ENCODE results near the gene KCNJ15. TPM values are rescaled to one million over a fixed set of nuclear protein-coding genes. Genes with fewer than 3 reads are reported as not detected.
"Not testable (repeated sequence)": the region's sequence is repeated elsewhere in the genome, so short reads cannot be mapped to it uniquely, and the experiment has no call there.

KCNJ15 gene
- total RNA-seq, 2 donors from 2014 or later: not detected

- no peaks in the 10 kb centered on the region for H3K4me1 ChIP-seq (ENCODE audit: control insufficient read depth, insufficient read depth, low read length)
- no peaks in the 10 kb centered on the region for H3K27me3 ChIP-seq (ENCODE audit: control insufficient read depth, insufficient read depth, low read length, poor library complexity, severe bottlenecking)
- no peak overlapping the region for H3K4me3 Mint-ChIP-seq
- no peak overlapping the region for H3K4me3 ChIP-seq (ENCODE audit: low read length)
- H3K27ac Mint-ChIP-seq: no peak overlapping the region
- H3K27me3 Mint-ChIP-seq (ENCODE audit: insufficient read depth): no peaks in the 10 kb centered on the region
- H3K27ac ChIP-seq (ENCODE audit: low read depth, low read length): no peak overlapping the region
- H3K9ac ChIP-seq (ENCODE audit: extremely low read depth, low read length, poor library complexity, severe bottlenecking): no peak overlapping the region
- 93 to 99% methylated on average over 8 of the region's 9 CpGs for WGBS, 2 experiments (ENCODE audit: insufficient coverage in 1 of 2, insufficient read length in 1 of 2)
- no peaks in the 10 kb centered on the region for H3K9me3 Mint-ChIP-seq
- H3K9me3 ChIP-seq (ENCODE audit: control insufficient read depth, low read length): no peaks in the 10 kb centered on the region
- no peaks in the 10 kb centered on the region for H3K36me3 ChIP-seq (ENCODE audit: control insufficient read depth, insufficient read depth, low read length)
- peaks cover 10% of the 10 kb centered on the region for H3K4me1 Mint-ChIP-seq
- no peak for DNase-seq
- no peaks in the 10 kb centered on the region for H3K36me3 Mint-ChIP-seq (ENCODE audit: low read depth)
- TF ChIP-seq, protein P1, sequence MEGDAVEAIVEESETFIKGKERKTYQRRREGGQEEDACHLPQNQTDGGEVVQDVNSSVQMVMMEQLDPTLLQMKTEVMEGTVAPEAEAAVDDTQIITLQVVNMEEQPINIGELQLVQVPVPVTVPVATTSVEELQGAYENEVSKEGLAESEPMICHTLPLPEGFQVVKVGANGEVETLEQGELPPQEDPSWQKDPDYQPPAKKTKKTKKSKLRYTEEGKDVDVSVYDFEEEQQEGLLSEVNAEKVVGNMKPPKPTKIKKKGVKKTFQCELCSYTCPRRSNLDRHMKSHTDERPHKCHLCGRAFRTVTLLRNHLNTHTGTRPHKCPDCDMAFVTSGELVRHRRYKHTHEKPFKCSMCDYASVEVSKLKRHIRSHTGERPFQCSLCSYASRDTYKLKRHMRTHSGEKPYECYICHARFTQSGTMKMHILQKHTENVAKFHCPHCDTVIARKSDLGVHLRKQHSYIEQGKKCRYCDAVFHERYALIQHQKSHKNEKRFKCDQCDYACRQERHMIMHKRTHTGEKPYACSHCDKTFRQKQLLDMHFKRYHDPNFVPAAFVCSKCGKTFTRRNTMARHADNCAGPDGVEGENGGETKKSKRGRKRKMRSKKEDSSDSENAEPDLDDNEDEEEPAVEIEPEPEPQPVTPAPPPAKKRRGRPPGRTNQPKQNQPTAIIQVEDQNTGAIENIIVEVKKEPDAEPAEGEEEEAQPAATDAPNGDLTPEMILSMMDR (conservative IDR thresholded peaks at IDR 0.05): no peak
These were observed 11.6 kb upstream of the KCNJ15 start for GRCh38 chr21:38244885-38245869.

DNA sequence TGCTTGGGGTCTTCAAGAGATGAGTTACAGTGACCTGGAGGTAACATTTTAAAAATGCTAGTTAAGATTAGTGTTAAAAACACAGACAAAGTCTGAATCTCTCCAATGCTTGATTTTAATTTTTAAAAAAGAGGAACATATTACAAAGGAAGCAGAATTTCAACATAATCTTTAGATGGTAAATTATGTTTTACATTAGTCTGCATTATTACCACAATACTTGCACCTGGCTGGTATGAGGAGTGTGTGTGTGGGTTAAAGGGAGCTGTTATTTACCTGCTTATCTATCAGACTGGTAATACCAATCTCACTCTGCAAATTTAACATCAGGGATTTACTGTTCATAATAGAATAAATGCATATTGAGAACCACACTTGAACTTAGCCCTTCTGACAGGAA is 10.3 kb upstream of the KCNJ15 start:
- Mint-ChIP-seq H3K4me1 (peaks cover 10% of the 10 kb centered on the region), H3K36me3 (ENCODE audit: low read depth) (no peaks in the 10 kb centered on the region), H3K9me3 (no peaks in the 10 kb centered on the region), H3K4me3 (no peak overlapping the region), H3K27me3 (ENCODE audit: insufficient read depth) (no peaks in the 10 kb centered on the region), H3K27ac (no peak overlapping the region)
- no peak overlapping the region for H3K27ac ChIP-seq (ENCODE audit: low read depth, low read length)
- no peaks in the 10 kb centered on the region for H3K27me3 ChIP-seq (ENCODE audit: control insufficient read depth, insufficient read depth, low read length, poor library complexity, severe bottlenecking)
- no peak overlapping the region for H3K9ac ChIP-seq (ENCODE audit: extremely low read depth, low read length, poor library complexity, severe bottlenecking)
- no peaks in the 10 kb centered on the region for H3K9me3 ChIP-seq (ENCODE audit: control insufficient read depth, low read length)
- H3K4me1 ChIP-seq (ENCODE audit: control insufficient read depth, insufficient read depth, low read length): no peaks in the 10 kb centered on the region
- no peaks in the 10 kb centered on the region for H3K36me3 ChIP-seq (ENCODE audit: control insufficient read depth, insufficient read depth, low read length)
- DNase-seq: no peak
- H3K4me3 ChIP-seq (ENCODE audit: low read length): no peak overlapping the region
- TF ChIP-seq, protein P1 (conservative IDR thresholded peaks at IDR 0.05): no peak

DNA sequence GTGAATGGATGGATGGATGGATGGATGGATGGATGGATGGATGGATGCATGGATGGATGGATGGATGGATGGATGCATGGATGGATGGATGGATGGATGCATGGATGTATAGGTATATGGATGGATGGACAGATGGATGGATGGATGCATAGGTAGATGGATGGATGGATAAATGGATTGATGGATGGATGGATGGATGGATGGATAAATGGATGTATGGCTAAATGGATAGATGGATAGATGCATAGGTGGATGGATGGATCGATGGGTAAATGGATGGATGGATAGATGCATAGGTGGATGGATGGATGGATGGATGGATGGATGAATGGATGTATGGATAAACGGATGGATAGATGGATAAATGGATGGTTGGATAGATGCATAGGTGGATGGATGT is 9.7 kb upstream of the KCNJ15 start:
- H3K27ac ChIP-seq (ENCODE audit: low read depth, low read length): not testable (repeated sequence)

More for the DNA sequence above, 9.7 kb upstream of the KCNJ15 start:
- H3K4me1 Mint-ChIP-seq; H3K9me3 Mint-ChIP-seq; H3K4me3 ChIP-seq (ENCODE audit: low read length); H3K9me3 ChIP-seq (ENCODE audit: control insufficient read depth, low read length); H3K27ac Mint-ChIP-seq; H3K27me3 ChIP-seq (ENCODE audit: control insufficient read depth, insufficient read depth, low read length, poor library complexity, severe bottlenecking); H3K9ac ChIP-seq (ENCODE audit: extremely low read depth, low read length, poor library complexity, severe bottlenecking); H3K4me3 Mint-ChIP-seq; H3K36me3 ChIP-seq (ENCODE audit: control insufficient read depth, insufficient read depth, low read length); H3K36me3 Mint-ChIP-seq (ENCODE audit: low read depth); H3K4me1 ChIP-seq (ENCODE audit: control insufficient read depth, insufficient read depth, low read length); H3K27me3 Mint-ChIP-seq (ENCODE audit: insufficient read depth); DNase-seq: not testable (repeated sequence)
- 80 to 94% methylated on average over 2 of the region's 2 CpGs for WGBS, 2 experiments (ENCODE audit: insufficient coverage in 1 of 2, insufficient read length in 1 of 2)

Measured in endodermal cell (in vitro differentiated cells).